NT2/D1 (cell line): ENCODE measurements around the gene TIRAP.

Source experiments
- DNase-seq: peaks from one replicate; pipeline ENCODE4 v3.0.0-alpha.2; 2011; ENCODE audit warnings: low read depth, low spot score
- H3K27me3 ChIP-seq: 2 replicates; pipeline ENCODE4 v1.6.0; 2011; ENCODE audit warnings: mild to moderate bottlenecking; ENCODE audit not compliant: insufficient read length, insufficient read depth
- H3K36me3 ChIP-seq: 2 replicates; pipeline ENCODE4 v1.6.1; 2011; ENCODE audit warnings: mild to moderate bottlenecking, low read length, mixed read lengths; ENCODE audit not compliant: insufficient read depth, insufficient read length
- H3K4me1 ChIP-seq: 2 replicates; pipeline ENCODE4 v1.5.1; 2011; ENCODE audit not compliant: insufficient read depth, insufficient read length
- H3K4me3 ChIP-seq: 2 replicates; pipeline ENCODE4 v1.5.1; 2011; ENCODE audit warnings: low read depth; ENCODE audit not compliant: insufficient read length
- H3K9ac ChIP-seq: 2 replicates; pipeline ENCODE4 v1.6.0; 2011; ENCODE audit warnings: low read depth; ENCODE audit not compliant: insufficient read length
- H3K9me3 ChIP-seq: 2 replicates; pipeline ENCODE4 v1.5.1; 2011; ENCODE audit warnings: mild to moderate bottlenecking, low read length; ENCODE audit not compliant: insufficient read depth
- SUZ12 ChIP-seq: IDR thresholded peaks from 2 replicates; pipeline ENCODE4 v1.6.1; 2011; ENCODE audit not compliant: insufficient read length, insufficient read depth; ENCODE audit errors: extremely low read depth
- YY1 ChIP-seq: IDR thresholded peaks from 2 replicates; pipeline ENCODE4 v1.6.1; 2011; ENCODE audit not compliant: insufficient read length, insufficient read depth
- ZNF274 ChIP-seq: IDR thresholded peaks from 2 replicates; pipeline ENCODE4 v1.6.1; 2011; ENCODE audit warnings: mild to moderate bottlenecking, low read depth, low read length

Gene TIRAP

GRCh38 chr11:126277322-126277721 lies 5.6 kb upstream of the TIRAP start:
- no peak for DNase-seq
- H3K4me3 ChIP-seq: no peak overlapping the region
- no peaks in the 10 kb centered on the region for H3K9me3 ChIP-seq
- H3K4me1 ChIP-seq: peaks cover 5% of the 10 kb centered on the region
- no peak overlapping the region for H3K9ac ChIP-seq
- H3K27me3 ChIP-seq: peaks cover 12% of the 10 kb centered on the region
- peaks cover 60% of the 10 kb centered on the region for H3K36me3 ChIP-seq
- TF ChIP-seq ZNF274: no peak
- TF ChIP-seq SUZ12: no peak
- TF ChIP-seq YY1: no peak

- peaks cover 55% of the 10 kb centered on the region for H3K36me3 ChIP-seq
- no peak overlapping the region for H3K9ac ChIP-seq
- no peak overlapping the region for H3K4me3 ChIP-seq
- DNase-seq: no peak
- peaks cover 14% of the 10 kb centered on the region for H3K27me3 ChIP-seq
- H3K4me1 ChIP-seq: peaks cover 5% of the 10 kb centered on the region
- H3K9me3 ChIP-seq: no peaks in the 10 kb centered on the region
- TF ChIP-seq ZNF274: no peak
- no peak for TF ChIP-seq YY1
- TF ChIP-seq SUZ12: no peak
These were observed 5.1 kb upstream of the TIRAP start for GRCh38 chr11:126277780-126278179.

- TF ChIP-seq SUZ12 (no peak), ZNF274 (no peak), YY1 (no peak)
- H3K4me3 ChIP-seq: no peak overlapping the region
- peaks cover 6% of the 10 kb centered on the region for H3K4me1 ChIP-seq
- no peak overlapping the region for H3K9ac ChIP-seq
- peaks cover 22% of the 10 kb centered on the region for H3K27me3 ChIP-seq
- H3K36me3 ChIP-seq: peaks cover 41% of the 10 kb centered on the region
- no peak for DNase-seq
- no peaks in the 10 kb centered on the region for H3K9me3 ChIP-seq
These were observed 3.7 kb upstream of the TIRAP start for GRCh38 chr11:126279191-126279590.

GRCh38 chr11:126280595-126280994 lies 2.3 kb upstream of the TIRAP start:
- peaks cover 28% of the 10 kb centered on the region for H3K36me3 ChIP-seq
- H3K9me3 ChIP-seq: no peaks in the 10 kb centered on the region
- no peak for DNase-seq
- no peak for TF ChIP-seq SUZ12
- no peak for TF ChIP-seq YY1
- TF ChIP-seq ZNF274: no peak
- peaks cover 6% of the 10 kb centered on the region for H3K4me1 ChIP-seq
- no peak overlapping the region for H3K9ac ChIP-seq
- peaks cover 22% of the 10 kb centered on the region for H3K27me3 ChIP-seq
- H3K4me3 ChIP-seq: no peak overlapping the region

GRCh38 chr11:126281245-126281644 lies 1.6 kb upstream of the TIRAP start:
- no peak overlapping the region for H3K9ac ChIP-seq
- no peak for DNase-seq
- no peaks in the 10 kb centered on the region for H3K9me3 ChIP-seq
- TF ChIP-seq YY1 (no peak), ZNF274 (no peak), SUZ12 (no peak)
- peaks cover 22% of the 10 kb centered on the region for H3K36me3 ChIP-seq
- peaks cover 22% of the 10 kb centered on the region for H3K27me3 ChIP-seq
- no peak overlapping the region for H3K4me3 ChIP-seq
- peaks cover 6% of the 10 kb centered on the region for H3K4me1 ChIP-seq

- DNase-seq: no peak
- peak overlapping the region; percentile 60 for H3K4me3 ChIP-seq
These were observed 1.2 kb upstream of the TIRAP start for GRCh38 chr11:126281666-126282175.

GRCh38 chr11:126282361-126282735 lies 545 bp upstream of the TIRAP start:
- Histone ChIP-seq H3K4me1 (peaks cover 6% of the 10 kb centered on the region), H3K9ac (peak overlapping the region; percentile 83), H3K4me3 (peak overlapping the region; percentile 60), H3K9me3 (no peaks in the 10 kb centered on the region), H3K36me3 (peaks cover 14% of the 10 kb centered on the region), H3K27me3 (peaks cover 22% of the 10 kb centered on the region)
- TF ChIP-seq ZNF274 (no peak), YY1 (no peak), SUZ12 (no peak)
- no peak for DNase-seq

More at GRCh38 chr11:126281666-126282175, 1.2 kb upstream of the TIRAP start:
- TF ChIP-seq ZNF274 (no peak), YY1 (no peak), SUZ12 (no peak)
- Histone ChIP-seq H3K9ac (peak overlapping the region; percentile 21), H3K4me1 (peaks cover 6% of the 10 kb centered on the region), H3K27me3 (peaks cover 22% of the 10 kb centered on the region), H3K9me3 (no peaks in the 10 kb centered on the region), H3K36me3 (peaks cover 19% of the 10 kb centered on the region)
